Measurements from ENCODE around the gene GRM8. TPM values are rescaled to one million over a fixed set of nuclear protein-coding genes. Genes with fewer than 3 reads are reported as not detected.

The GRM8 gene
- total RNA-seq, 6 donors from 2014 or later, result 0.49 to 6.5 (median 1.8) TPM; not detected in 3

GRCh38 chr7:126953461-126953860 lies 299.3 kb downstream of the GRM8 start:
- no peak overlapping the region for H3K27ac ChIP-seq
- no peak overlapping the region for H3K4me3 ChIP-seq
- ATAC-seq (ENCODE audit: low FRiP score in 2 of 2) (no peak), DNase-seq (no peak)
- TF ChIP-seq CTCF (IDR thresholded peaks at IDR 0.05), result no peak
- no peak for TF ChIP-seq POLR2A (IDR thresholded peaks at IDR 0.05)
- TF ChIP-seq POLR2AphosphoS5 (IDR thresholded peaks at IDR 0.05), result no peak
- no peak for TF ChIP-seq EP300 (IDR thresholded peaks at IDR 0.05)
- H3K27me3 ChIP-seq, result no peaks in the 10 kb centered on the region
- 9 to 50% methylated on average over 2 of the region's 2 CpGs for WGBS, 2 donors
- no peaks in the 10 kb centered on the region for H3K4me1 ChIP-seq
- H3K9me3 ChIP-seq, result no peaks in the 10 kb centered on the region
- H3K36me3 ChIP-seq, result no peaks in the 10 kb centered on the region

- H3K4me3 ChIP-seq, result no peak overlapping the region
Observed at GRCh38 chr7:126948664-126949063, 304.1 kb downstream of the GRM8 start.

GRCh38 chr7:126940723-126941307 lies 311.9 kb downstream of the GRM8 start:
- no peak for ATAC-seq (ENCODE audit: low FRiP score in 2 of 2)
- no peaks in the 10 kb centered on the region for H3K9me3 ChIP-seq
- no peak for DNase-seq
- 79 to 80% methylated on average over 4 of the region's 4 CpGs for whole genome bisulfite sequencing, 2 donors
- H3K36me3 ChIP-seq, result no peaks in the 10 kb centered on the region
- H3K27ac ChIP-seq, result no peak overlapping the region
- TF ChIP-seq CTCF (IDR thresholded peaks at IDR 0.05), result no peak
- TF ChIP-seq POLR2AphosphoS5 (IDR thresholded peaks at IDR 0.05), result no peak
- H3K27me3 ChIP-seq, result no peaks in the 10 kb centered on the region
- no peak overlapping the region for H3K4me3 ChIP-seq
- no peaks in the 10 kb centered on the region for H3K4me1 ChIP-seq

More at GRCh38 chr7:126948664-126949063, 304.1 kb downstream of the GRM8 start:
- Histone ChIP-seq H3K36me3 (no peaks in the 10 kb centered on the region), H3K27ac (no peak overlapping the region), H3K27me3 (no peaks in the 10 kb centered on the region), H3K4me1 (no peaks in the 10 kb centered on the region), H3K9me3 (no peaks in the 10 kb centered on the region)
- TF ChIP-seq CTCF (IDR thresholded peaks at IDR 0.05), result no peak
- TF ChIP-seq POLR2AphosphoS5 (IDR thresholded peaks at IDR 0.05), result no peak
- no peak for TF ChIP-seq POLR2A (IDR thresholded peaks at IDR 0.05)
- no peak for TF ChIP-seq EP300 (IDR thresholded peaks at IDR 0.05)
- 72 to 92% methylated on average over 4 of the region's 4 CpGs for WGBS, 2 donors
- DNase-seq (no peak), ATAC-seq (ENCODE audit: low FRiP score in 2 of 2) (no peak)

- no peak overlapping the region for H3K4me3 ChIP-seq
- ATAC-seq (ENCODE audit: low FRiP score in 2 of 2) (no peak), DNase-seq (no peak)
- no peaks in the 10 kb centered on the region for H3K36me3 ChIP-seq
- H3K27me3 ChIP-seq, result no peaks in the 10 kb centered on the region
- no peak for TF ChIP-seq POLR2AphosphoS5 (IDR thresholded peaks at IDR 0.05)
- TF ChIP-seq EP300 (IDR thresholded peaks at IDR 0.05), result no peak
- no peak for TF ChIP-seq CTCF (IDR thresholded peaks at IDR 0.05)
- no peak for TF ChIP-seq POLR2A (IDR thresholded peaks at IDR 0.05)
- H3K4me1 ChIP-seq, result no peaks in the 10 kb centered on the region
- WGBS, 2 donors, result 52 to 57% methylated on average over 2 of the region's 2 CpGs
- H3K9me3 ChIP-seq, result no peaks in the 10 kb centered on the region
- H3K27ac ChIP-seq, result no peak overlapping the region
Observed at GRCh38 chr7:126937171-126937570, 315.6 kb downstream of the GRM8 start.

GRCh38 chr7:126931581-126931980 lies 321.2 kb downstream of the GRM8 start:
- DNase-seq (no peak), ATAC-seq (ENCODE audit: low FRiP score in 2 of 2) (no peak)
- no peak overlapping the region for H3K4me3 ChIP-seq
- H3K9me3 ChIP-seq, result no peaks in the 10 kb centered on the region
- no peaks in the 10 kb centered on the region for H3K36me3 ChIP-seq
- H3K27me3 ChIP-seq, result no peaks in the 10 kb centered on the region
- no peak overlapping the region for H3K27ac ChIP-seq
- H3K4me1 ChIP-seq, result no peaks in the 10 kb centered on the region
- TF ChIP-seq CTCF (IDR thresholded peaks at IDR 0.05) (no peak), POLR2A (IDR thresholded peaks at IDR 0.05) (no peak), EP300 (IDR thresholded peaks at IDR 0.05) (no peak), POLR2AphosphoS5 (IDR thresholded peaks at IDR 0.05) (no peak)

All from upper lobe of left lung (tissue), 6 donors.